Esophagus squamous epithelium (tissue), 4 donors: ENCODE data around the gene OXCT1.

Experiments
- POLR2A ChIP-seq, 4 donors: fragments of 450-650 bp; IDR thresholded peaks; one replicate each; pipeline ENCODE4 v1.6.1; 2017; ENCODE audit warnings: antibody characterized with exemption in 4 of 4, mild to moderate bottlenecking in 4 of 4, moderate library complexity in 3 of 4
- TF ChIP-seq, protein P1 (sequence below), 6 experiments: fragments of 450-650 bp in 4 of 6; fragments of 200-600 bp in 2 of 6; sonication (generic) in 2 of 6; IDR thresholded peaks; one replicate each; pipeline ENCODE4 v1.5.1; 2016 to 2019; ENCODE audit warnings: antibody characterized with exemption in 6 of 6, mild to moderate bottlenecking in 4 of 6, moderate library complexity in 4 of 6

DNA sequence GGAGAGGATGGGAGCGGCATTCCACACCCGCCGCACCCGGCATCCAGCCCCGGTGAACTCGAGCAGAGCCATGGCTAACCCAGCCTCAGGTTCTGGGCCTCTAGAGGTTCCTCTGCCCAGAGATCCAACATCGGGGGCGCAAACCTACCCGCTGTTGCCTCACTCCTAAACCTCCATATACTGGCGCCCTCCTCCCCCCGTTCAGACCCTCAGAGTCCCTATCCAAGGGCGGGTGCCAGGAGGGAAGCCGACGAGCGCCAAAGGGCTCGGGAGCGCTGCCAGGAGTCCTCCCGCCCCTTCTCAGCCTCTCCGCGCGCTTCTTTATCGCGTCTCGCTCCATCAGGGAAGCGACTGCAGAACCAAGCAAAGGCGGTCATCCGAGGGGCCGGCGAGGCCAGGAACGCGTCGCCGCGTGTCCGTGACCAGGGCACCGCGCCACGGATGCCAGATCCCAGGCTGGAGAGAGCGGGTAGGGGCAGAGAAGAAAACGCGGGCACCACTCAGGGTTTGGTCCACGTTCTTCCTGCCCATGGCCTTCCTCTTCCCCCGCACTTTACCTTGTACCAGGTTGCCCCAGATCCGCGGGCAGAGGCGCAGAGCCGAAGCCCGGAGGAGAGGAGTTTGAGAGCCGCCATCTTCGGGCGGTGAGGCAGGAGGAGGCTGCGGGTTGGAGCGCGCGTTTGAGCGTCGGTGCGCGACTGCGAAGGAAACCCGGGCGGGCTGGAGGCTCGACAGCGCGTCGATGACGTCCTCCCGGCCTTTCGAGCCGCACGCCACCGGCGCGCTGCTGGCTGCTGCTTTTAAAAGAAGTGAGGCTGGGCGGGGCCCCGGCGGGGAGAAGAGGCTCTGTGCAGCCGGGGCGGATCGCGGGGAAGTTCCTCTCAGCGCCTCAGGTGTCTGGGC lies at the start of gene OXCT1:
- TF ChIP-seq, protein P1, sequence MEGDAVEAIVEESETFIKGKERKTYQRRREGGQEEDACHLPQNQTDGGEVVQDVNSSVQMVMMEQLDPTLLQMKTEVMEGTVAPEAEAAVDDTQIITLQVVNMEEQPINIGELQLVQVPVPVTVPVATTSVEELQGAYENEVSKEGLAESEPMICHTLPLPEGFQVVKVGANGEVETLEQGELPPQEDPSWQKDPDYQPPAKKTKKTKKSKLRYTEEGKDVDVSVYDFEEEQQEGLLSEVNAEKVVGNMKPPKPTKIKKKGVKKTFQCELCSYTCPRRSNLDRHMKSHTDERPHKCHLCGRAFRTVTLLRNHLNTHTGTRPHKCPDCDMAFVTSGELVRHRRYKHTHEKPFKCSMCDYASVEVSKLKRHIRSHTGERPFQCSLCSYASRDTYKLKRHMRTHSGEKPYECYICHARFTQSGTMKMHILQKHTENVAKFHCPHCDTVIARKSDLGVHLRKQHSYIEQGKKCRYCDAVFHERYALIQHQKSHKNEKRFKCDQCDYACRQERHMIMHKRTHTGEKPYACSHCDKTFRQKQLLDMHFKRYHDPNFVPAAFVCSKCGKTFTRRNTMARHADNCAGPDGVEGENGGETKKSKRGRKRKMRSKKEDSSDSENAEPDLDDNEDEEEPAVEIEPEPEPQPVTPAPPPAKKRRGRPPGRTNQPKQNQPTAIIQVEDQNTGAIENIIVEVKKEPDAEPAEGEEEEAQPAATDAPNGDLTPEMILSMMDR (IDR thresholded peaks at IDR 0.05): no peak
- peak in 3 of 4 donors; percentile 78 to 93 (median 91) for TF ChIP-seq POLR2A (IDR thresholded peaks at IDR 0.05)
